HG03378 (cell line): ENCODE data around the gene IGSF3.
"Not testable (repeated sequence)": the region's sequence is repeated elsewhere in the genome, so short reads cannot be mapped to it uniquely, and the experiment has no call there.

Experiments used
- ATAC-seq: cut with Tn5 transposase; IDR thresholded peaks from one replicate; pipeline ENCODE4 v1.9.1; 2021; ENCODE audit warnings: mild to moderate bottlenecking, moderate library complexity; ENCODE audit not compliant: unreplicated experiment

Gene IGSF3

DNA sequence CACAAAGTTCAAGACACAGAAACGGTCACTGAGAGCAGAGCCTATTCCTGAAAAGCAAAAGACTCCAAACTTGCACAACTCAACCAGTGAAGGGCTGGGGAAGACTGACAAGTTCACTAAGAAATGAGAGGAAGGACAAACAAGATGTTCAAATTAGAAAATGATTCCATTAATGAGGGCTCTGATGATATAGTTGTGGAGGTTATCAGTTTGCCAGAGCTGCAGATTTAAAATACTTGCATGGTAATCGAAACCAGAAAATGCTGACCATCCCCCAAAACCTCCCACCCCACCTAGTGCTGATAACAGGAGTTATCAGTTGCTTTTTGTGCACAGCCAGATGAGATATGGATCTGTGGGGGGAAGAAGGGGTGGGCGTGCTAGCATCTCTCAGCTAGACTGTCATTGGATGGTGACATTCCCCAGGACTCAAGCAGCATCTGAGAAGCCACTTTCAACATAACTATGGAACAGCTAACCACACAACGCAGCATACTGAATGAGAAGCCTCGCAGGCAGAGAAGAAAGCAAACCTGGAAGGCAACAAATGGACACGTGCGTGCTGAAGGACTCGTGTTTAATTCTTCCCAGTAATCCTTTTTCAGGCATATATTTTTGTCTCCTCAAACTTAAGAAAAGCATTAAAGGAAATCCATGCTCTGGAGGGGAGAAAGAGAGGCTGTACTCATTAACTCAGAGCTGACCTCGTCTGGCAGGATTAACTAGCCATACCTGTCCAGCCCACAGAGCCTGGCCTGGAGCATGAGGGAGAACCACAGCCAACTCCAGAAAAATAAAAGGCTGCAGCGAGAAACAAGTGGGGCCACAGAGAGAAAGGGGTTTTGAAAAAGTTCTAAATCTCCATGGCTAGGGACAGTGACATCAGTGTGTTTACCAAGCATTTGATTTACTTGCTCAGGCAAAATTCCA is 35.3 kb downstream of the IGSF3 start:
- not testable (repeated sequence) for ATAC-seq

DNA sequence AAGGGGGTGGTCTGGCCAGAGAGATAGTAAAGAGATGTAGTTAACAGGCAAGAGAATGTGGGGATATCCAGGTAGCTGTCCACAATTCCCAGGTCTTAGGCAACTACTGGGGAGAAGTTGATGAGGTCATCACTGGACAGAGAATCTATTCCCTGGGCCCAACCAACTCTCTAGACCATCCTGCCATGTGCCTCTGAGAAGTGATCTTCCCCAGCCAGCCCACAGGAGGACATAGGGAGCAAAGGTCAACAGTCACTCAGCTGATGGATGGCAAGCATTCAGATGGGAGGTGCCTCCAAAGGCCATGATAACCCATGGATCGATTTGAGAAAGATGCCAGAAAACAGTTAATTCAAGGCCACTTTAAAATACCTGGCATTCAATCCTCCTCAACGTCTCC is 36.0 kb downstream of the IGSF3 start:
- ATAC-seq: not testable (repeated sequence)

DNA sequence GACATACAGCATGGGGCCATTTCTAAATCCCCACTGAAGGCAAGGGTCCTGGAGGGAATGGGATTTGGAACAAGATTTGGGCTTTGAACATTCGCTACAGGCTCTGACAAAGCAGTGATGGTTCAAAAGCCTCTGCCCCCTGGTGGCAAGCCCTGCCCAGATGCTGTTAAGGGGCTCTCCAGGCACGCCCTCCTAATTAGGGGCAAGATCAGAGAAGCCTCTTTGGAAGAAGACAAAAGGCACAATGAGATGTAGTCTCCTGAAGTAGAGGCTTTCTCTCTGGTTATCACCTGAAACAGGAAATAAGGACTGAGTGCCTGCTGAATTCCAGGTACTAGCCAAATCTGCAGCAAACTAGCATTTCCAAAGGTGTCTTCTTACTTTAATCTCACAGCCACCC is 37.5 kb downstream of the IGSF3 start:
- not testable (repeated sequence) for ATAC-seq

DNA sequence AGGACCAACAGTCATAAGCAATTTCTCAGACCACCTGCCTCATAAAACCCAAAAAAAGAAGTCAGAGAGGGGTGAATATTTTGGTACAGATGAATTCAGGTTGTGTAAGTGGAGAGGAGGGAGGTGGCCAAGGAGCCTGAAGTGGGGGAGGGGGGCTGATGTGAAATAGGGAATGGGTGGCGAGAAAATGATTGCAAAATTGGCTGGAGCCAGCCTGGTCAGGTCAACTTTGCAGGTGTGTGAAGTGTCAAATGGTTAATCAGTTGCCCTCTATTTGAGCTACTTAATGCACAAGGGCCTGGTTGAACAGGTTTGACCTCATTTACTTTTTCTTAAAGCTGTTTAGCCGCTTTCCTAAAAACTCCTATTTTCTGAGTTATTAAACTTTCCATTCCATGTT is 38.1 kb downstream of the IGSF3 start:
- not testable (repeated sequence) for ATAC-seq

DNA sequence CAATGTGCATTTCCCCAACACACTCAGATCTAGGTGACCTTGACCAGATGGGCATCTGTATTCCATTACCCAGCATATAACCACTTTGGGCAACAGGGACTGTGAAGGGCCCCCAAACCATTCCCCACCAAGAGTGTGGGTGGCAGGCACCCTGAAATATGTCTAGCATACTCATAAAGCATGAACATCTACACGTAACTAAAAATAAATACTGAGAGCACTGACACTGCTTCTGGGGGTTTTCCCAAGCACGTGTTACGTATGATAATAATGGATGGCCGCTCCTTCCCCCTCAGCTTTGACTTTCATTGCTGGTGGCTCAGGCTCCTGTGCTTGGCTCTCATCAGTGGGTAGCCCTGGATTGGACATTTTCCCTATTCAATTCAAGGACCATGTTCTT is 39.1 kb downstream of the IGSF3 start:
- no peak for ATAC-seq

DNA sequence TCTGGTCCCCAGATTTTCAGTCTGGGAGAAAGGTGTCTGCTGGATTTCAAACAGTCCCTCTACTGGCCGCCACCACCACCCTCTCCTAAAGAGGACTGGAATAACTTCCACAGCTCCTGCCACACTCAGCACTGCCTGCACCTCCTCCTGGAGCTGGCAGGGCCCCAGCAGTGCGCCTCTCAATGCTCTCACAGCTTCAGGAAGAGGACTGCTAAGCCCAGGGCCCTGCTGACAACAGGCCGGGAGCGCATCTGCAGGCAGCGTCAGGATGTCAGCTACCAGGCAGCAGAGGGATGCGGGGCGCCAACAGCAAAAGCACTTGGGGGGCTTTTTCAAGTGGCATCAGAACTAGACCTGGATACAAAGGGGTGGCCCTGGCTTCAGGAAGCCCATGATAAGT is 40.2 kb downstream of the IGSF3 start:
- not testable (repeated sequence) for ATAC-seq

DNA sequence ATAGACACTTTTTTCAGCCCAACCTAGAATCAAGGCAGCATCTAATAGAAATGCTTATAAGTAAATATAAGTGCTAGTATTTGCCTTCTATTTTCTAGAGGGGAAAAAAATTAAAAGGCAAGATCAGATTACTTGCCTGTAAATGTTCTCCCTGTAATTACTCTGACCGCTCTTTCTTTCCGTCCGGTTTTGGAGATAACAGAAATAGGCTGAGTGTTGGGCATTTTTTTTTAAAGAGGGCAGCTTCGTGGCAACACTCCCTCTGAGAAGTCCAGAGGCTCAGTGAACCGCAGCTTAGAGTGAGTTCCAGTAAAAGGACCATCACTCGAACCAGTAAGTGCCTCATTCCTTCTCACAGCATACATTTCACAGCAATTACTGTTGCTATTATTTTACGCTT is 40.6 kb downstream of the IGSF3 start:
- ATAC-seq: not testable (repeated sequence)

DNA sequence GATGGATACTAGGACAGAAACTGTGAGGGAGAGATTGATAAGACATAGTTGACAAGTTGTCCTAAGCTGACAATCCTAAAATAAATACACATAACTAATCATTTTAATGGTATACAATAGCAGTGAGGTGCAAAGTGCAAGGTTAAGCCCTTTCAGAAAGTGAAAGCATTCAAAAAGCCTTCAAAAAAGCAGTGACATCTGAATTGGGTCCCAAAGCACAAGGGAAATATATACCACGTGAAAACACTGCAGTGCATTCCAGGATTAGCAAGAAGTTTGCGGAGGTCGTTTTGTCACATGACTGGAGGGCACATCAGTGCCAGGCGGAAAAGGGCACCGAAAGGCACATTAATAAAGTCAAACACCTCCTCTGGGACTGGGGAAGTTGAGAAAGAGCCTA is 42.4 kb downstream of the IGSF3 start:
- not testable (repeated sequence) for ATAC-seq

DNA sequence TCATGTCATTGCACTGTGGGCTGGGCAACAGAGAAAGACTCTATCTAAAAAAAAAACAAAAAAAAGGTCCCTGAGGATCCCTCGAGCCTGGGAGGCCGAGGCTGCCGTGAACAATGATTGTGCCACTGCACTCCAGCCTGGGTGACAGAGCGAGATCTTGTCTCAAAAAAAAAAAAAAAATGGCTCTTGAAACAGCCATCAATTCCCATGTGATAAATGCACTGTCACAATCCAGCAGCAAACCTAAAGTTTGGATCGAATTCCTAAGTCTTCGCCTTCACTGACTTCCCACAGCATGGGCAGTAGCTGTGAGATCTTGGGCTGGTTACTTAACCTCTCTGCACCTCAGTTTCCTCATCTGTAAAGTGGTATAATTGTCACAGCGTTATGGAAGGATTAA is 43.5 kb downstream of the IGSF3 start:
- no peak for ATAC-seq

DNA sequence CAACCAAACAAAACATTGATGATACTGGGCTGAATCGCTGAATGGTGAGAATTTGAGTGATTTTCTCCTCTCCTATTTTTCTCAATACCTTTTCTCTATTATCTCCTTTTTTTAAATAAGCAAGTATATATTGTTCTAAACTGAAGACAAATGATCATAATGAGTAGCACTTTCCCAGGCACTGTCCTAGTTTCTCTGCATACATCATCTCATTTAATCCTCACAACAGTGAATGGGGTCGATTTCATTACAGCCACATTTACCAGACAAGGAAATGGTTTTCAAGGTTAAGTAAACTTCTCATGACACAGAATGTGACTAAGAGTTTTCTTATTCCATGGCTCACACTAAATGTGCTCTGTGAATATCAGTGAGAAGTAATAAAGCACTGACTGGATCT is 45.0 kb downstream of the IGSF3 start:
- not testable (repeated sequence) for ATAC-seq

DNA sequence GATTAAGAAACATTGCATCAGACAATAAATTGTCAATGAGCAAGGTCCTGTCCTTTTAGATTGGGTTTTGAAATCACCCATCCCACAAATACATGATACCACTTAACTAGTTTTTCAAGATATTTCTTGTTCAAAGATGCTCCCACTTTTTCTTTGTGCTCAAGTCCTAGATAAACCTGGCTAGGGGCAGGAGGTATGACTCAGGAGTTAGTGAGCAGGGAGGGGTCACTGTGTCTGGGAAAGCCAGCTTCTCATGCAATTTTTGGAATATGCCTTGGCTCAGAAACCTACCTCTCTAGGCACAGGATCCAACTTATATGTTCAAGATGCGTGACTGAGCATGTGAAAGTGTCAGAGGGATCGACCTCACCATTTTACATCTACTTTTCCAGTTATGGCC is 45.8 kb downstream of the IGSF3 start:
- not testable (repeated sequence) for ATAC-seq

DNA sequence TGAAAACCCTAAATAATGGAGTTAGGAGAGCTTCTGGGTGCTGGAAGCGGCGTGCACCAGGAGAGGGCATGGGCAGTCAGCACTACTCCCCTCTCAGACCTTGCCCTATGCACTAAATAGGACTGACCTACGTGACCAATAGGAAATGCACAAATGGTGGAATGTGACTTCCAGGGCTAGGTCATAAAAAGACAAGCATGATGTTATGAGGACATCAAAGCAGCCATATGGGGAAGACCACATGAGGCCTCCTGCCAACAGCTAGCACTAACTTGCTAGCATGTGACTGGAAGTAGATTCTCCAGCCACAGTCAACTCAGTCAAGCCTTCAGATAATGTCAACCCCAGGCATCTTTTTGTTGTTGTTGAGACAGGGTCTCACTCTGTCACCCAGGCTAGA is 47.1 kb downstream of the IGSF3 start:
- not testable (repeated sequence) for ATAC-seq

DNA sequence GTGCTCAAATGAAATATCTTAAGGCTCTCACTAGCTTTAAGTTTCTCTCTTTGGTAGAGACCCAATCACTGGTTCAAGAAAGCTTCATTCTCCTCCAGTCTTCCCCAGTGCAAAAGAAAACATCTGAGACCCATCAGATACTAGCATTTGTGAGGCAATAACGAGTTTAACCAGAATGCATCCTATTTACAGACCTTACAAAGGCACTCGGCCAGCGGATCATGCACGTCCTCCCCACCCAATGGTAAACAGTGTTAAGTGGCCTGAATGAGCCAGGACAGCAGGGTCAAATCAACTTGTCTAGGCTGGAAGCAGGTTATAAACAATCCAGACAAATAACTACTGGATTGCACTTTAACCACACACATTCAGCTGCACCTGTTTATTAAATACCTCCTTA is 48.4 kb downstream of the IGSF3 start:
- ATAC-seq: not testable (repeated sequence)

DNA sequence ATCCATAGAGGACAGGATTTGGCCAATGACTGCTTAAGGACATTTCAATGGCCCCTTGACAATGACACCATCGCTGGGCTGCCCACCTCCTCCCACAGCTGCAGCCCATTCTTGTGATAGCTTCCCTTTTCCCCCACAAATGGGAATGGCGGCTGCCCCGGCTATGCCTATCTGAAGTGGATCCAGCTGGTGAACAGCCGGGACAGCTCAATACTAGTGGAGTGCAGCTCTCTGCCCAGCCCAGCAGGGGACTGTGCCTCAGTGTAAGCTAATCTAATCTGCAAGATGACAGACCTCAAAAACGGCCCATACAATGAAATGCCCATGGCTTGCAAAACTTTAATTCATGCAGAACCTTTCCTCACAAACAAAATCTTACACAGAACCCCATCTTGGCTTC is 49.7 kb downstream of the IGSF3 start:
- ATAC-seq: not testable (repeated sequence)

DNA sequence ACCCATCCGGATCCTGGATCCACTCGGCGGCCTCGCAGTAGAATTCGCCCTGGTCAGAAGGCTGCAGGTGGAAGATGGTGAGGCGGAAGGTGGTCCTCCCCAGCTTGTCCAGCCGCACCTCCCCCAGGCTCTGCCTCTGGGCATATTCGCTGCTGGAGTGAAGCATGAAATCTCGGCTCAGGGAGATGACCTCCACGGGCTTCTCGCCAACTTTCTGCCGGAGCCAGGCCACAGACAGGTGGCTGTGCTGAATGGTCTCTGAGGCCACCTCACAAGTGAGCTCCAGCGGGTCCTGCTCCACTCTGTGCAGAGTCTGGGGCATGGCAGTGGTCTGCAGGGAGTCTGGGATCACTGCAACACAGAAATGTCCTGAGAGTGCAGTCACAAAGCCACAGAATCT is 53.7 kb downstream of the IGSF3 start:
- not testable (repeated sequence) for ATAC-seq

DNA sequence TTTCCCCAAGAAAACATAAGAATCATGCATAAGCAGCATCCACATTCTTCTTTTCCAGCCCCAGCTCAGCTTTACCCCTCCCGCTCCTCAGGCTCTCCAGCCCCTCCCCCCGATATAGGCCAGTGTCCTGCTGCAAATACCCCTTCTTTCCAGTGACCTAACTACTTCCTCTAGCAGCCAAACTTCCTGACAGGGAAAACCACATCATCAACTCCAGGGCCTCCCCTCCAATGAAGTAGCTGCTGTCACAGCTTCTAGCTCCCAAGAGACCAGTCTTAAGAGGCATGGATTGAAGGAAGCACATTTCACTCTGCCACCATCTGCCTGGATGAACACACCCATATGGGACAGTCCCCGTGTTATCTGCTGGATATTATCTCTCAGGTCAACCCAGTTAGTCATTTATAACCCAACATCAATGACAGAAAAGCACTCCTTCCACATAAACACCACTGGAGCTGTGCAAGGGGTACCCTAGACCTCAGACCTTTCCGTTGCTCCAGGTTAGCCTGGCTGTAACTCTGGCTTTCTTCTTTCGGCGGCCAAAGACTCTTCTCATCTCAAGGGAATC is 57.6 kb downstream of the IGSF3 start:
- ATAC-seq: not testable (repeated sequence)

DNA sequence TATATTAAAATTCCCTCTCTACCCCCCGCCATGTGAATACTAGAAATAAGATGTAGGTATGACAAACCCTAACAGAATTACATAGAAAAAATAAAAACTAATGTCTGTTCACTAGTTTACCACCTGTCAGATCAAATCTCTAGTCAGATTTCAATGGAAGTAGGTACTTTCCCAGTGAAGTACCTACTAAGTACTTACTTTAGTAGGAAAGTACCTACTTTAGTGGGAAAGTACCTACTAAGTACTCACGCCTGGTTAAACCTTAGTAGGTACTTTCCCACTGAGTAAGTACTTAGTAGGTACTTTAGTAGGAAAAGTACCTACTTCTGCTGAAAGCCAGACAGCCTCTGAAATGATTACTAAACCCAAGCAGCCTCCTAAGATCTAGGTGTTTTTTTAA is 58.7 kb downstream of the IGSF3 start:
- ATAC-seq: not testable (repeated sequence)

DNA sequence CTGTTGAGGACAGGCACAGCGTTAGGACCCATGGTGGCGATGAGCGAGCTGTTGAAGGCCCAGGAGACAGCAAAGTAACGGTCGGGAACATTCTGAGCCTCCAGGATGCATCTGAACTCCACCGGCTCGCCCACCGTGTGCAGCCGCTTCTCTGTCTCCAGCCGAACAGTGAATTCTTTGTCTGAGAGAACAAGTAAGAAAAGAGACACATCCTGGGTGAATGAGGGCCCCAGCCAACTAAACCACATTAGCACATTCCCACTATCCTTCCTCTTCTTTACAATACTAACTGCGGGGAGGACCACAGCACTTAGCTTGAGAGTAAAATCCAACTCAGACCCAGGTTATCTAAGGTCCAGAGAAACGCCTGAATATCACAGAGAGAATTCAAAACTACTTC is 59.4 kb downstream of the IGSF3 start:
- not testable (repeated sequence) for ATAC-seq

DNA sequence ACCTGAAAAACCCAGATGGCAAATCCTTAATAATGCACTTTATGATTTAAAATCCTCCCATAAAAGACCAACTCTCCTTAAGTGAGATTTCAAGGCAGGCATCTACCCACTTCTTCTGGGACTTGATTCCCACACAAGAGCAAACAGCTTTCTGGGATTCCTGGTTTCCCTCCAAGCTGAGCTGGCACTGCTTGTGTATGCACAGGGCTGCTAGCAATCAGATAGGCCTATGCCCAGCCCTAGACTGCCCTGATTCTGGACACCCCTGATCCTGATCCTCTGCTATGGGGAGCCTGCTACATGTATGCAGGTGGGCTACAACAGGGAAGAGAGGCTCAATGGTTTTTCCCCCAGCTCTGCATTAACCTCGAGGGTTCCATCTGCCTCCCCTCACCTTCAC is 60.1 kb downstream of the IGSF3 start:
- ATAC-seq: not testable (repeated sequence)

DNA sequence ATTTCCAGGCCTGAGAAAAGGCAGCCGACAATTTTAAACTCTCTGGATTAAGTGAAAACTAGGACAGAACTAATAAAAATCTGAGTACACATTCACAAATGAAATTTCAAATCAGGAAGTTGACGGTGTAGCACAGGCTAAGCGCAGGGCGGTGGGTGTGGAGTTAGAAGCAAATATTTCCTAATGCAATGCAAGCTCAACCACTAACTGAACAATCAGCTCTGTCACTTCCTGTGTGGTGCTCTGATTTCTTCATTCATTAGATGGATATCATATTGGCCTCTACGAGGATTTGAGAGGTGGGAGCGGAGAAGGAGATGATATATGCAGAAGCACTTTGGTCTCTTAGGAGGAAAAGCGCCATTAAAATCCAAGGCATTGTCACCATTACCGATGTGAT is 61.5 kb downstream of the IGSF3 start:
- not testable (repeated sequence) for ATAC-seq

DNA sequence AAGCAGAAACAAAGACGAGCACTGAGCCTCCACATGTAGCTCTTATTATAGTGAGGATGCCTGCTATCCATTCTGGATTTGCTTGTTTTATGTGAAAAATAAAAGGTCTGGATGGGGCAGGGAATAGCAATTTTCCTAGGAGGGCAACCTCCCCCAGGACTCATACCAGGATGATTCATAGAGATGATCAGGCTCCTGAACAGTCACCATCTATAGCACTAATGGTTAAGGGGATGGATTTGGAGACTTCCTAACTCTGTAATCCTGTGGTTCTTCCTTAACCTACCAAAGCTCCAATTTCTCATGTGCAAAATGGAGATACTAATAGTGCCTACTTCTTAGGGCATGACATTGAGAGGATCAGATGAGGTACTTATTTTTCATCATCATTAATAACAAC is 62.2 kb downstream of the IGSF3 start:
- ATAC-seq: no peak

DNA sequence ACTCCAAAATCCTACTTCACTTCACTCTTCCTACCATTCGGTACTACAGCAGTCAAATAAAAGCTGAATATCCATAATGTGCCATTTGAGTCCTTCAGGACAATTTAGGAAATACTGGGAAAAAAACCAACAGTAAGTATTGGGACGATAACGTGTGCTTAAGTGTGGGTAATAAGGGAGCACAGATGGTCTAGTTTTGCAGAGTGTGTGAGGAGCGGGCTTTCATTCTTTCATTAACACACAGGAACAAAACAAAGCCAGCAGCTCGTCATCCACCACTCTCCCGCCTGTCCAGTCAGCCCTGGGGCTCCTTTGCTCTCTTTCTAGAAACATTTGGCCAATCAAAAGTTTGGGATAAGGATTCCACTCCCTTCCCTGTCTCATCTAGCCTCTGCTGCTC is 63.1 kb downstream of the IGSF3 start:
- ATAC-seq: not testable (repeated sequence)
